Measurements from ENCODE around the gene CDH2.

GRCh38 chr18:28212060-28212459 is 35.1 kb upstream of the CDH2 start:
- TF ChIP-seq CTCF (conservative IDR thresholded peaks at IDR 0.05; ENCODE audit: low read depth in 2 of 2) (no peak), EZH2 (IDR thresholded peaks at IDR 0.05; ENCODE audit: low read depth, unreplicated experiment) (no peak), POLR2AphosphoS5 (IDR thresholded peaks at IDR 0.05; ENCODE audit: low read depth) (no peak), NANOG (IDR thresholded peaks at IDR 0.05; ENCODE audit: borderline replicate concordance) (no peak)
